Brain pericyte (primary cell): ENCODE data around the gene KIRREL3.

Experiments
- DNase-seq: peaks from one replicate; pipeline ENCODE4 v3.0.0-alpha.2; 2012; ENCODE audit warnings: low read depth, low spot score

KIRREL3 gene

DNA sequence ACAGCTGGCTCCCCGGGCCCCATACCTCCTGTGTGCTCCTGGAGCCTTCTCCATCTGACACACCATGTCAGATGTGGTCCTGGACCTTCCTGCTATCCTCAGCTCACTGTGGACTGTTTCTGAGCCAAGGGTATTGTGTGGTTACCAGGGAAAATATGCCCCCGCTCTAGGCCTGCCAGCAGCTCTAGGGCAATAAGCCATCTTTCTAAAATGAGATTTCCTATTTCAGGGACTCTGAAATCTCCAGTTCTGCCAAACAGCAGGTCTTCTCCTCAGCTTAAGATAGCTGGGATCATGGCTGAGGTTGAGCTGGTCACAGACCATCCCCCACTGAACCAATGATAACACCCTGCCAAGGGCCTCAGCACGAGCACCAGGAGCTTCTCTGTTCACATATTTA, 417.5 kb downstream of the KIRREL3 start:
- no peak for DNase-seq

DNA sequence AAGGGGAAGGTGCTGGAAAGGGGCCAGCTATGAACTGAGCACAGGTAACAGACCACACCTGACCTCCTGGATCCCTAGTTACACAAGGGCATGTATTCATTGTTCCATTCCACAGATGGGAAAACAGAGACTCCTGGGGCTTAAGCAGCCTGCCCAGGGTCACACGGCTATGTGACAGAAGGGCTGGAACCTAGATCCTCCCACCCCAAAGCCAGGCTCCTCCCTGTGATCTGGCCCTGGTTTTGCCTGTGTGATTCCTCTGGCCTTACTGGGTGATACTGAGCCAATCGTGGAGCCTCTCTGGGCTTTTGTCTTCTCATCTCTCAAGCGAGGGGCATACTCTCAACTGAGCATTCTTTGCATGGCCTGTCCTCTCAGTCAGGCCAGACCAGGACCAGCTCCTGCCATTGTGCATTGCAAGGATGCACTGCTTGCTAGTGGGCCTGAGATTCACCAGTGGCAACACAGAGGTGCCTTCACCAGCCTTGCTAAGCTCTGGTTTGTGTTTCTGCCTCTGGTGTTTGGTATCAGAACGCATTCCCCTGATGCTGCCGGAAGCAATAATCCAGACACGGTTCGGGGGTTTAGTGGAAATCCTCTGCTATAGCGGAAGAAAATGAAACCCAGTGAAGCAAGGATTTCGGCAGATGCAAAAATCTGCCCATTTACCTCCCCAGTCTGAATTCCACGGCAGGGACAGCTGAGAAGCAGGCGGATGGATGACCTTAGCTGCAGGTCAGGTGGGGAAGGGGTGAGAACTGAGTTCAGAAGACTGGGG, 418.5 kb downstream of the KIRREL3 start:
- no peak for DNase-seq

DNA sequence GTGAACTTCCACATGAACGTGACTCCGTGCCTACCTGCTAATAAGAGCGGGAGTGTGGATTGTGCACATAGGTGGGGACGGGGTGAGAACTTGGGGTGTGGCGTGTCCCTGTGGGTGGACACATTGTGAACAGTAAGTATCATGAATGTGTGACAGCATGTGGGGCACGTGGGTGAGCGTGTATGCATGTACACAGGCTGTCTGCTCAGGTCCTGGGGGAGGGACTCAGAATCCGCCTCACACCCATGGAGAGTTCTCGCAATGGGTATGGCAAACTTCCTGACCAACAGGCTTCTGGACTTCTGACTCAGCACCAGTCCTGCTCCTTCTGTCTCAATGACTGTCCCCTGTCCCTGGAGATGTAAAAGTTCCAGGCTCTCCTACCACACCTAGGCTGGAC, 422.1 kb downstream of the KIRREL3 start:
- DNase-seq, result no peak

DNA sequence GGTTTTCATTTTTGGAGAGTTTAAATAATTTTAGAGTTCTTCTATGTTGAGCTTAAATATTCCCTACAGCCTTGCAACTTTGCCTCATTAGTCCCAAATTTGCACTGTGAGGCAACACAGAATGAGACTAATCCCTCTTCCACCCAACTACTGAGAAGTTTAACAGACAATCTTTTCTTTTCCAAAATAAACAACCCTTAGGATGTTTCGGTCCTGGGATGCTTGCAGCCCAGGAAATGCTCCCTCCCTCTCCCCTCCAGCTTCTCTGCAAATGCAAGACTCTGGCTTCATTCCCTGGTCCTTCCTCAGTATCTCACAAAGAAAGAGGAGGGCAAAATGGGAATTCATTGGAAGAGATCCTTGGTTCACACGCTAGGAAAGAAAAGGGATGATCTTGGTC, 422.5 kb downstream of the KIRREL3 start:
- no peak for DNase-seq

DNA sequence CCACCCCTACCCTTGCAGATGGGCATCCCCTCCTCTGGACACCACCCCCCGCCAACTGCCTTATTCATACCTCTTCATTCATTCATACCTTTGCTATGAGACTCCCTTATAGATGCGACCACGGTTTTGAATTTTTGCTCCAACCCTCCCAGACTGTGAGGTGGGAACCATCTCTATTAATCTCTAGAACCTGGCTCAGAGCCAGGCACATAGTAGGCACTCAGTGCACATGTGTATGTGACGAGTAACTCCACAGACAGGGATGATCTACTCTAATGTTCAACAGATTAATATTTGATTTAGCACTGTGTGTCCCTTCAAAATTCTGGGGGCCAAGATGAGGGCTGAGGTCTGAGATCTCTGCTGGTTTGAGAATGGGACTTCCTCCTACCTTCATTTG, 424.7 kb downstream of the KIRREL3 start:
- no peak for DNase-seq

DNA sequence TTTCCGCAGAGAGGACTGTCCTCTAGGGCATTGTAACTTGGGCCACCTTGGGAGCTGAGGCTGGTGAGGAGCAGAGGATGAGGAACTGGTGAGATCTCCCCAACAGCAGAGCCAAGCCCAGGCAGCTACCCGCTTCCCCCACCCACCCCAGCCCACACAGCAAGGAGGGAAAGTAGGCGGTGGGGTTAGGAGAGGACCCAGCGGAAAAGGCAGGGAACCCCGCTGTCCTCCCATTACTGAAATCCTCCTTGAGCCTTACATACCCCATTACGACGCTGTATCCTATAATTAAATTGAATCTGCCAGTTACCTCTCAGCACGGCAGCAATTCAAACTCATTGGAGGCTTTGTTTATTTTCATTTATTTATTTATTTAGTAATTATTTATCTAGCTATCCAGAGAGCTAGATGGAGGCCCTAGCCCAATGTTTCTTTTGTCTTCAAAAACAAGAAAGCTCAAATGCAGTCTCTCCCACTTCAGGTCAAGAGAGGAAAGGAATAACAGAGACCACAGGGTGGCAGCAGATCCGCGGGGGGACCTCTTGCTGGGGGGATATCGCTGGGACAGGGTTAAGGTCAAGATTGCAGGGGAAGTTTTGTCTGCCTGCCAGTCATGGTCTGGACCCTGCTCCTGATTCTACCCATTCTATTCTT, 427.1 kb downstream of the KIRREL3 start:
- DNase-seq, result no peak

DNA sequence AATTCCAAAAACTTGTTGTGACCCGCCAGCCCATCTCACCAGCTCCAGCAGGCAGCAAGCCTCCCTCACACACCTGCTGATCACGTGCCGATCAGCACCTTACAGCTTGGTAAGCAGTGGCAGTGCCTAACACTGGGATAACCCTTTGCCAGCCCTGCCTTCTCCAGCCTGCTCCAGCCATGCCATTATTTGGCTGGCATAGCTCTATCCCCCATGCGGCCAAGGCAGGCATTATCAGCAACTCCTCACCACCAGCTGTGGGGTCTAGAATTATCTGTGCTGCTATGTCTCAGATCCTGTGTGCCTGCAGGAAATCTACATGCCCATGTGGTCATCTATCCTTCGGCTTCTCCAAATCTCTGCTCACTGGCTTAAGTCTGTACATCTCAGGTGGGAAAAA, 430.1 kb downstream of the KIRREL3 start:
- no peak for DNase-seq

DNA sequence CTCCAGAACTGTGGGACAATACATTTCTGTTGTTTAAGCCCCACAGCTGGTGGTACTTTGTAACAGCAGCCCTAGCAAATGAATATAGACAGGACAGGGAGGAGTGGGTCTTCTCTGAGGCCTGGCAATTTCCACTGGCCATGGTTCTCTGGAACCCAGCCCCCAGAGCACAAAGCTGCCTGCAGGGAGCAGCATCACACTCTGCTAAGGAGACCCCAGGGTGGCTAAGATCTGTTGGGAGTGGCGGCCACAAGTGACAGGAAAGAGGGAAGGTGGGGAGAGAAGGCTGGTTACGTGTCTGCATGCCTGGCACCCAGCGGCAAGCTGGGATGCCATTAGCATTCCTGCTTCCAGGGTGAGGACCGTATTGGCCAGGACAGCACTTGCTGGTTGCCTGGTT, 433.2 kb downstream of the KIRREL3 start:
- no peak for DNase-seq

DNA sequence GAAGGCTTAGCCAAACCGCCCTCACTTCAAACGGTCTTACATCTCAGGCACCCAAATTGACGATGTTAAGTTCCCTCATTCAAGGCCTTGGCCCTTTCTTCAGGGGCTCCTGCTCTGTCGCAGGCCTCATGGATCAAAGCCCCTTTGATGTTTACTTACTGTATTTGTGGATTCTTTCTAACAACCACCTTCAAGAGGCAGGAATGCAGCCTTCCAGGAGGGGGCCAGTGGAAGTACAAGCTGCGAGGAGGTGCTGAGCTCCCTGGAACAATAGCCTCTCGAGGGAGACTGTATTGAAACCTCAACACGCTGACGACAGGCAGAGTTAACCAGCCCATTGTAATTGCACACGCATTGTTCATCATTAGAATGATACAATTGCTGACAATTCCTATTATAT, 436.0 kb downstream of the KIRREL3 start:
- DNase-seq, result no peak

DNA sequence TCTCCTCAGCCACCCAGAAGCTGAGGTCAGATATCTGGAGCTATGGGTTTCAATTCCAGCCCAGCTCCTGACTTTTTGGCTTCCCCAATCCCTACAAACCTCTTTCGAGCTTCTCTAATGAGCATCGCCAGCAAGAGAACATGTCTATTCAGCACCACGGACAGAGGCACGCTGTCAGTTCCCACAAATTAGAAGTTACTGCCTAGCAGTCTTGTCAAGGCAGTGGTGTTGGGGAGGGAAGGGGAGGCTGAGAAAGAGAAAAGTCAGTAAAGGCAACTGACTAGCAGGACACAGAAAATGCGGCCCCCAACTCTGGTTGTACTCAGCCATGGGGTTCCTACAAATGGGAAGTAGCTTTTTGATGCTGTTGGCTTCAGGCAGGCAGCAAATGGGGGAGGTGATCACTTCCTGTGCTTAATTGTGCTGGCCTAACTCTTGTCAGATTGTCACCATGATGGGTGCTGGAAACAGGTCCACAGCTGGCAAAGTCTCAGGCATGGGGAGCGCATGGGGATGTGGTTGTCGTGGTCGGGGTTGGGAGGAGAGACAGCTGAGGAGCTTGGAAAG, 439.2 kb downstream of the KIRREL3 start:
- no peak for DNase-seq

DNA sequence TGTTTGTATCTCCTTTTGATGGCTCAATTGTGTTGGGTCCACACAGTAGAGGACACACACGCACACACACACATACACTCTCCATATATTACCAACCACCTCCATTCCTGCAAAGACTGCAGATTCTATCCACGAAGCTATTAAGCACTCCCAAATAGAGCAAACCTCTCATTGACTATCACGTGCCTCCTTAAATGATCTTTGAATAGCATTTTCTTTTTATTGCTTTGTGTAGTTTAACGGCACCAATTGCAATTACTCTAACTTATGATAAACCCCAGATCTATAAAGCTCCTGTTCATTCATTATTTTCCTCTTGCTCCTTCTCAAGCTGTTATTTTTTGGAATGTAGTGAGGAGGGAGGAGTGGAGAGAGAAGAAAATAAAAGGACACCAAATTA, 440.3 kb downstream of the KIRREL3 start:
- no peak for DNase-seq

DNA sequence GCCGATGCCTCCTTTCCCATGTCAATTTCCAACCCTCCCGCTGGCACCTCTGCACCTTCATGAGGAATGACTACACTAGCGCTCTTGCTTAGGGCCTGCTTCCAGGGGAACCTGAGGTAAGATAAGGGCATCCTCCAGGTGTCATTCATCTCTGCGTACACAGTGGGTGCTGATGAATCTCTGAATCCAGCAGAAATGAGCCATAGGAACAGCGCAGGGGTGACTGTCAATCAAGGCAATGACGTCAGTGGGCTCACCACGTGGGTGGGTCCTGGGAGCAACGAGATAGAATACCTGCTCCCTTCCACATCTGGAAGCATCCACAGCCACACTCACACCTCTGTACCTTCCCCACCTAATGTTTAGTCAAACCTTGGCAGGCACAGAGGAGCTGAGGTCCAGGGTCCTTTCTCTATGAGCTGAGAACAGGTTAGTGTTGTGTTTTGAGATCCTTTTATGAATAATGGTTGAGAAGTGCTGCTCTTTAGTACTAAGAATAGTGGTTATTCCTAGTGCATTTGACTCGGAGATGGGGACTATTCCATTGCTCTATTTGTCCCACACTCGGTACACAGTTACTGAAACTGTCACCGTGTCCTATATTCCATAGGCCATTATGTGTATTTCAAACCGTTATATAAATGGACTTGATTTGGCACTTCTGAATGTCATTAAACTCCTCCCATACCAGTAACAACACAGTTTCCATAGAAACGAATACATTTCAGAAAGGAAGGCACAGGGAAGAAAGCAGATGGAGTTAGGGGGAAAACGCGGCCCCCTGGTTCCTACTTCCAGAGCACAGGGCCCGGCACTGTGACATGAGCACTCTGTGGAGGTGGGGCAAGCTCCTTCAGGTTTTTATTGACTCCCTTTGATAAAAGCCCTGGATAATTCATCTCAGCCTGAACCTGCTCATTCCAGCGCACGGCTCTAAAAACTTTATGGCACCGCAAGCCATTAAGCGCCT, 451.7 kb downstream of the KIRREL3 start:
- no peak for DNase-seq

DNA sequence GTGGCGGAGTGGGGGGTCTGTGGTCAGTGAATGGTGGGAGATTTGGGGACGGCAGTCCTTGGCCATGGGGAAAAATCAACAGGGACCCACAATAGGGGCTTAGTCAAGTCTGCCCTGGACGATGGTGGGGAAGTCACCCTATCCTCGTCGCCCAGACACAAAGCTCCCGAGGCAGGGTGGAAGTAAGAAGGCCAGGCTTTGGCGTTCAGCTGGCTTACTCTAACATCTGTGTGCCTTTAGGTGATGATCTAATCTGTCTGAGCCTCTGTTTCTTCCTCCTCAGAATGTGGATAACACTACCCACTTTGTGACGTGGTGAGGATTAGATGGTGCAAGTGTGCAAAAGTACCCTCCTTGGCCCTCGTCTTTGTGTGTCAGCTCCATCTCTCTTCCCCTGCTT, 452.9 kb downstream of the KIRREL3 start:
- no peak for DNase-seq

DNA sequence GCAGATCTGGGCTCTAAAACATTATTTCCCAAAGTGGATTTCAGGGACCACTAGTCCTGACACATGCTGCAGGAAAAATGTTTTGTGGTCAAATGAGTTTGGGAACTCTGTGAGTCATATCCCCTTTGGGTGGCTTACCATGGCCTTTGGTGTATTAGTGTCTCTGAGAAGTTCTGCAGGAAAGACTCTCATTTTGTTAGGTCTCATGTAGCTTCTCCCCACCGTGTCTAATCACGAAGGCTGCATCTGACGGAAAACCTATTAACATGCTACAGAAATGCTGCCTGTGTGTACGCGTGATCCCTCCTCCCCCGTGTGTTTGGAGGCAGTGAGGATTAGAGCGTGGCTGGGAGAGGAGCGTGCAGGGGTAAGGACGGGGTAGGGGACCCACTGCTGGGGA, 453.4 kb downstream of the KIRREL3 start:
- no peak for DNase-seq

DNA sequence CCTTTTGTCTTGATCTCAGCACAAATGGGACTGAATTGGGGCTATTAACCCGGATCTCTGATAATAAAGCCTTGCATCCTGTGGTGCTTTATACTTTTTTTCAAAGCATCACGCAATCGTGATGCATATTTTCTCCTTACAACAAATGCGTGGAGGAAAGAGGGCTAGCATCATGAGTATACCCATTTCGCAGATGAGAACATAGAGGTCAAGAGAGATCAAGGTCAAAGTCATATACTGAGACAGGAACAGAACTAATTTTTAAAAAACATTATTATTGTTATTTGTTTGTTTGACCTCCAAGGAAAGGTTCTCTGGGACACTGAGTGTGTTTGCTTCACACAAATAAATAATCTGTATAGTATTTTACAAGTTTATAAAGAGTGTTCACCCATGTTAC, 453.9 kb downstream of the KIRREL3 start:
- DNase-seq, result no peak

DNA sequence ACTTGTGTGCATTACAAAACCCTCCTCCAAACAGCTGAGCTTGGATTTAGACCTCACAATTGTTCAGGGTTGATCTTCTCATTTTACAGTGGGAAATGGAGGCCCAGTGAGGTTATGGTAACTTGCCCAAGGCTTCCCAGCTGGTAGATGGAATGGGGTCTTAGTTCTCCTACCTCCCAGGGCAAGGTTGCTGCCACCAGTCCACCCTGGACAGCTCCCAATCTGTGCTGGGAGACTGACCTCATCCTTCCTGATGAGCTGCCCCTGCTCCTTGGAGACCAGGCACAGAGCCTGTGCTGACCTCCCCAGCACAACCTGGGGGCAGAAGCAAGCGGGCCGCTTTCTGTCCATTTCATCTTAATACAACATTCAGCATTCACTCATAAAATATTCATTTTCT, 454.4 kb downstream of the KIRREL3 start:
- no peak for DNase-seq

DNA sequence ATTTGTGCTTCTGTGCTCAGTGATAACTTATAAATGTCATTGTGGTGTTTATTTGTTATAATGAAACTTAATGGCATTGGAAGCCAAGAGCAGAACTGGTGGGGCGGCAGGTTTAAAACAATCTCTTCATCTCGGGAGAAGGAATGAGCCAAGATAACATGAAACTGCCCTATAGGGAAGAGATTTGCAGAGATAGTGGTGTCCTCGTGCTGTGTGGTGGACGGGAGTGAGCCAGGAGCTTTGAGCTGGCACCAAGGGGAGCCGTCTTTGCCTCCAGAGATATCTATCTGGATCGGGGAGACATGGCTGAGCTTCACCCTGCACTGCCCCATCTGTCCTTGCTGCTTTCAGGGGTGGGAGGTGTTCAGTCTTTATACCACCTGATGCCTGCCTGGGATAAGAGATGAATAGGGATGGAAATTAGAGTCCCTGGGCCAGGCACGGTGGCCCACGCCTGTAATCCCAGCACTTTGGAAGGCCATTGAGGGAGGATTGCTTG, 455.5 kb downstream of the KIRREL3 start:
- no peak for DNase-seq

DNA sequence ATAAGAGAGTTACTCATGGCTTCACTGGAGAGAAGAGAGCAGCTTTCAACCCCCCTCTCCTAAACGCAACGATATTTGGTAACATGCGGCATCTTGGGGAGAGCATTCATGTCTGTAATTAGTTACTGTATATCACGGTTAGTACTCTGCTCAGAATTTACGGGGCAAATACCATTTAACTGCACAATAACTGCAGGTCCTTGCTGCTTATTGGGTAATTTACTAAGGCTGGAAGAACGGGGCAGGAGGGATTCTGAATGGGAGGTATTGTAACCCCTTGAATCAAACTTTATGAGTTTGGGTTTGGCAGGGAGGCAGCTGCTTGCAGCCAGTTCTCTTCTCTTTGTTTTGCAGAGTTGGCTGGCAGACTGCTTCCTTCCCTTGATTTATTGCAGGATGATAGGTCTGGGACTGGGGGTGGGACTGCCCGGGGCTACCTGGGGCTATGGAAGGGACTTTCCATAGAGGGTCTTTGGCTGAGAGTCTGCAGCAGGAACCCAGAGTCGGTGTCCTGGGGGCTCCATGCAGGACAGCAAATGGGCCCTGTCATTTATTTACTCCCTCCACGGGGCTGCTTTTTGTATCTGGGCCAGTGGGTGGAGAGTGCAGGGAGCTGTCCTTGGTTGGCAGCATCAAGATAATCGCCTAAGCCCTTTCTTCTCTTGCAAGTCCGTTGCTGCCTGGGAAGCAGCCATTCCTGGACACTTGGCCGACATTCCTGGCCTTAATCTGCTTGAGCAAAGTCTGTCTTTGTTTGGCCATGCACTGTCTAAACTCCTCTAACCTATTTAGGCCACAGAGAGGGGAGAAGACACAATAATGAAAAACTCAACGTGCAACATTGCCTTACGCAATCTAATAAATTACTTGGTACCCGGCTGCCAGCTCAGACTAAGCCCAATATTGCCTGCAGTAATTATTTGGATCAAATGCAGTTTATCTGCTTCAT, 456.2 kb downstream of the KIRREL3 start:
- no peak for DNase-seq

DNA sequence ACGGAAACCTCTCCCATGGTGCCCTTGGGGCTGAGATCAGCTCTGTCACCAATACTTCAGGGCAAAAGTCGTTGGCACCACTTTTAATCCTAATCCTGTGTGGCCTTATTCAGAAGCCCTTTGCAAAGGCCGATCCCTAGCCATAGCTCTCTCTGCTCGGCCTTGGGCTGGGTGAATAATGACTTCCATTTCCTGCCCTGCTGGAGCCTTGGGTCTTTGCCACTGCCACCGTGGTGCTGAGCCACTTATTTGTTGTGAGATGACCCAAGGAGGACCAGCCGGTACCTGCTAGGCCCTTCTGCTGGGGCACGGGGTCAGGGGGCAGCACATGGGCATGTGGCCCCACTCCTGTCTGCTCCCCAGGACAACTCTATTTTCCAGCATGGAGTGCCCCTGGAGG, 456.9 kb downstream of the KIRREL3 start:
- no peak for DNase-seq

DNA sequence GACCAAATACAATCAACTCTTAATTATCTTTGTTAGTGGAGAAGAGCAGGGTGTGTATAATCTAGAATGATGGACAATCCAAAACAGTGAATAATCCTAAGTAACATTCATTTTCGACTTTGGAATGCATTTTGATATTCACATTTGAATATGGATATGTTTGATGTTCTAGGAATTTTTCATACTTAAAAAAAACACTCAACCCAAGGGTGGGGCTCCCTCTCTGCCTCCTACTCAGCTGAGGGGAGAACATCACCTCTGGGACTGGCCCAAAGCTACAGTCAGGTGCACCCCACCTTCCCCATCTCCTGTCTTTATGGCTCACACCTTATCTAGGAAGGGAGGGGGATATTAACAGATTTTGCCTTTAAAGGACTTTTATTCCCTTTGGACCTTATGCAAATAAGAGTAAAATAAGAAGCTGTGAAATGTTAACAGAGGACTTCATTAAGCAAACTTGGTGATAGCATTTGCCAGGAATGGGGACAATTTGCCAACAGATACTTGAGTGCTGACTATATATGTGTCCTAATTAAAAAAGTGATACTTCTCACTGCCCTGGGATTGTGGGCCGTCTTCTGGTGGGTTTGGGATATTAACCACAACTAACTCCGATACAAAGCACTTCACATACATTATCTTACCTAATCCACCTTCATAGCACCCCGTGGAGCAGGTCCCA, 458.1 kb downstream of the KIRREL3 start:
- DNase-seq, result no peak
